Stimulated activated CD4-positive, alpha-beta T cell treated with anti-CD3 and anti-CD28 coated beads, Interleukin-4, amount 100 ng/mL, for 1 hour (primary cell): ENCODE data around the gene RASGRF1.

Experiments used
- DNase-seq: peaks from one replicate; pipeline ENCODE4 v3.0.0-alpha.2; 2020

The RASGRF1 gene

DNA sequence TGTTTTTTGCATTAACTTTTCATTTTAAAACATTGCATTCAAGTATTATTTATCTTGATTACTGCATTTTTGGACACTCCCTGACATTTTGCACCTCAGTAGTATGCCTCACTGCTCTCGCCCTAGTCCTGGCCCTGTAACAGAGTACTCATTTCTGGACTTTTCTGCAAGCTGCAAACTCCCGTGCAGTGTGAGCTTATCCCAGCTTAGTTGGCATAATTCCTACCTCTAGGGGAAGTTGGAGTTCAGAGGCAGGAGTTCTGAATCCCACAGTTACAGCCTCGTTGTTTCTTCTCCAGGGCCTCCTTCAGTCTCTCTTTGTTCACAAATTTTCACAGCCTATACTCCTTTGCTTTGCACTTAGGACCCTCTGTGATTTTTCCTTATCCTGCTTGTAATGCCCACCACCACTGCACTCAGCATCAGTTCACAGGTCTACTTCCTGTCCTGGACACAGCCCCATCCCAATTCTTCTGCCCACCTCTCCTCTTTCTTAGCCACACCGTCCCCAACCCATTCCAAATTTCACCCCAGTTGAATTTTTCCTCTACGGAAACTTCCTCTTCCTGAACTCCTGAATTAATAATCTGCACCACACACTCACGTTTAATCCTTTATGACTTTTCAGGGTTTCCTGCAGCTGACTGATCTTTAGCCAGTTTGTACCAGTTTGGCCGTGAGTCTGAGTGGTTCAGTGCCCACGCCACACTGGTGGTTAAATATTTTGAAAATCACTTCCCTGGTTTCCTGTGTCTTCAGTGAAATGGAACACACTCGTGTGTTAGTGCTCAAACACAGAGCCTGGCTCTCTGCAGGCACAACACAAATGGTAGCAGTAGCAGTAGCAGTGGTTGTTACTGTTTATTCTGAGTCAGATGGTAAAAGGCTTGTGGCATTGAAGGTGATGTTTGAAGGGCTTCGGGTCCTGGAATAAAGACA, 139.4 kb downstream of the RASGRF1 start:
- no peak for DNase-seq

DNA sequence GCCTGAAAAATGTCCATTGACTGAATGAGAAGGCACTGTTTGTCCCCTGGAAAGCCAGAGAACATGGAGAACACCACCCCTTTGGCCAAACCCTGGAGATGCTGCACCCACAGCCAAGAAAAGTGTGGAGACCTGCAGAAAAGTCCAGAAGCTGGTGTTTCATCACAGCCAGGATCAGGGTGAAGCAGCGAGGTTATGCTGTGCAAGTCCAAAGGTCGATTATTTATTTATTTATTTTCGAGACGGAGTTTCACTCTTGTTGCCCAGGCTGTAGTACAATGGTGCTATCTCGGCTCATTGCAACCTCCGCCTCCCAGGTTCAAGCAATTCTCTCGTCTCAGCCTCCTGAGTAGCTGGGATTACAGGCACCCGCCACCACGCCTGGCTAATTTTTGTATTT, 140.2 kb downstream of the RASGRF1 start:
- DNase-seq = no peak

GRCh38 chr15:78949461-78949860, 141.1 kb downstream of the RASGRF1 start:
- no peak for DNase-seq

GRCh38 chr15:78947506-78947905, 143.1 kb downstream of the RASGRF1 start:
- no peak for DNase-seq

GRCh38 chr15:78946493-78946892, 144.1 kb downstream of the RASGRF1 start:
- DNase-seq = no peak

DNA sequence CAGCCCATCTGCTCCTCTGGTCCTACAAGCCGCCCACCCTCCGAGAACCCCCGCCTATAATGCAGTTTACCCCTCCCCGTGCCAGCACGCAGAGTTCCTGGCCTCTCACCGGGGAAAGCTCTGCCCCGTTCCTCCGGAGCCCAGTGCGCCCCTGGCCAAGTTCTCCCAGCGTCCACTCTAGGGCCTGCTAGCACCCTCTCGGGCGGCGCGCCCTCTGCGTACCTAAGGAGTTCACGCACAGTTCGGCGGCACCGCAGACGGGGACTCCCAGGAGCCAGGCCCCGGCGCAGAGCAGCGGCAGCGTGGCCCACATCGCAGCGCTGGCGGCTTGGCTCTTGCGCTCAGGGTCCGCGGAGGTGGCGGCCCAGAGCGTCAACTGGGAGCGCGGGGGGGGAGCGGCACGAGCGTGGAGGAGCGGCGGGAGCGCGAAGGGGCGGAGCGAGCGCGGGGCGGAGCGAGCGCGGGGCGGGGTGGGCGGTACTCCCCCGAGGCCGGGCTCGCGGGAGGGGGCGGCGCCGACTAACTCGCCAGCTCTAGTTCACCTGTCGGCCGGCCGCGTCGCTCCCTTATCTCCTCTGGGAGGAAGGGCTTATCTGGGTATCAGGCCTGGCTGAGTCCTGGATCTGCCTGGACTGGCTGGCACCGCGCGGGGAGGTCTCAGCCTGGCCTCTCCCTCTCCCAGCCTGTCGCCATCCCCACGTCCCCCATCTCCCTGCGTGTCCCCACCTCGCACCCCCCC, 145.7 kb downstream of the RASGRF1 start, which contains the start of gene CTSH:
CTSH (minus strand) TSS at position 378 of the 739 bp plus-strand sequence; CDS start at position 313, 65 bp downstream.
- DNase-seq = peak; percentile 78

- DNase-seq = no peak
Observed at GRCh38 chr15:78944202-78944625, 146.4 kb downstream of the RASGRF1 start.

DNA sequence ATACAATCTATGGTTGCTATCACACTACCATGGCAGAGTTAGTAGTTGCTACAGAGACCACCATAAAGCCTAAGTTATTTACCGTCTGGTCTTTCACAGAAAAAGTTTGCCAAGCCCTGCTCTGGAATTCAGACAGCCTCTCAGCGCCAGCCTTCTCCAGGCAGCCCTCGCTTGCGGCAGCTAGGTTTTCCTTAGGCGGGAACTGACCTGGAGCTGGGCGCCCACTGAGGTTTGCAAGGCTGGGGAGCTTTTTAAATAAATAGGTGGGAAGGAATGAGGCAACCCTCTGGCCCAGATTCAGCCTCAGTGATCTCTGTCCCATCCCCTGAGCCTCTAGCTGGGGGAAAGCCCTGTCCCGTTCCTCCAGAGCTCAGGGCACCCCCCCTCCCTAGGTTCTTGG, 146.9 kb downstream of the RASGRF1 start:
- DNase-seq = no peak

GRCh38 chr15:78942741-78943140, 147.8 kb downstream of the RASGRF1 start:
- DNase-seq = no peak

DNA sequence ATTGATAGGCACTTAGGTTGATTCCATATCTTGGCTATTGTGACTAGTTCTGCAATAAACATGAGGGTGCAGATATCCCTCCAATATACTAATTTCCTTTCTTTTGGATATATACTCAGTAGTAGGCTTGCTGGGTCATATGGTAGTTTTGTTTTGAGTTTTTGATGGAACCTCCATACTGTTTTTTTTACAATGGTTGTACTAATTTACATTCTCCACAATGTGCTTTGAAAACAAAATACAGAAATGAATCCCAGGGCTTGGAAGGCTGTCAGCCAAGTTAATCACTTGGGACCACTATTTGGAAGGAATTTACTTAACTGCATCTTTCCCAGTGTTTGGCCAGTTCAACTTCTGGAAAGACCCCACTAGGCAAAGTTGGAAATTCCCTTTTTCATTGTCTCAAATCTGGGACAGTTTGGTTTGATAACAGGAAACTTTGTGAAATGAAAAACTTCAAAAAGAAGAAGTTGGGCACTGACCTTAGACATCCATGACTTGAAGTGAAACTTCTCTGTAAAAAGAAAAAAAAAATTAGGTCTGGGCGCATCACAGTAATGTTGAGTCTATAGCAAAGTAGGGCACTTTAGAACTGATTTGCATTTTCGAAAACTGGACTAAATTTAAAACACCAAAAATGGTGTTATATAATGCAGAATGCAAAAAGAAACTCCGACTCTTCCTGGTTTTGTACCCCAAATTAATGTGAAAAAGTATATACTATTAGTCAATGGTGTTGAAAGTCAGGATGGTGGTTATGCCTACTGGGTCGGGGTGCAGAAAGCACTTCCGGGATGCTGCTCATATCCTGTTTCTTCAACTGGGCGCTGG, 151.7 kb downstream of the RASGRF1 start:
- no peak for DNase-seq

DNA sequence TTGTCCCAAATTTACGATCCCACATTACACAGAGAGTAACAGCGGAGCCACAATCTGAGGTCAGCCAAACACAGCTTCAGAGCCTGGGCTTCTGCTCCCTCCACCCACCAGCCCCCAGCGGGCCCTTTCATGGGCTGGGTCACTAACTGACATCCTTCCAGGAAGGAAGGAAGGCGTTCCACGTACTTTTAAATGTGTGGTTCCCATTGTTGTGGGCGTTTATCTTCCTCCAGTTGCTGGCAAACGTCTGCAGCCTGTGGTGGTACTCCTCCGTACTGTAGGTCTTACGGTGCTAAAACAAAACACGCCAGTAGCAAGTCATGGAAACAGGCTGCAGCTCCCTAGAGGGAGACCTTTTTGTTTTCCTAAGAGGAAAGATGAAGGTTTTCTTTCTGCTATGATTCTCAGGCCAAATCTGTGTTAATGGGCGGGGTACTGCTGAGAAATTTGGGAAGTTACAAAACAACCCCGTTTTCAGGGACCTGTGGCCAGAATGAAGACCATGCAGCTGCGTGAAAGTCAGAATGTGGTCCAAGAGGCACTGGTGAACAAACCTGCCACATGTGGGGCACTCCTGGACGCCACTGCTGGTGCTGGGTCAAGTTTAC, 153.3 kb downstream of the RASGRF1 start:
- DNase-seq = no peak

DNA sequence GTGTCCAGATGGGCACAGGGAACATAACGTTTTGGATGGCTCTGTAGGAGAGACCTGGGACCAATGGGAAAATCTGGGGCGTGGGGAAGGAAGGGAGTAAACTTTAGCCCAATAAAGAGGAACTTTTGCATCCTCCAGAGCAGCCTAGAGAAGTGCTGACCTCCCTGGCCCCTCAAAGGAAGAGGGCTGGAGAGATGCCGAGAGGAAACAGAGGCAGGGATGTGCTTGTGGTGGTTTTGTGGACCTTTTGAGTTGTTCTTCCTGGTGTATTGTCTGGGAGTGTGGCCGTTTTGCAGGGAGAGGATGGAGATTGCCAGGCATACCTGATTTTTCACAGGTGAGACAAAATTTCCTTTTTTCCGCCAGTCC, 155.9 kb downstream of the RASGRF1 start:
- no peak for DNase-seq

DNA sequence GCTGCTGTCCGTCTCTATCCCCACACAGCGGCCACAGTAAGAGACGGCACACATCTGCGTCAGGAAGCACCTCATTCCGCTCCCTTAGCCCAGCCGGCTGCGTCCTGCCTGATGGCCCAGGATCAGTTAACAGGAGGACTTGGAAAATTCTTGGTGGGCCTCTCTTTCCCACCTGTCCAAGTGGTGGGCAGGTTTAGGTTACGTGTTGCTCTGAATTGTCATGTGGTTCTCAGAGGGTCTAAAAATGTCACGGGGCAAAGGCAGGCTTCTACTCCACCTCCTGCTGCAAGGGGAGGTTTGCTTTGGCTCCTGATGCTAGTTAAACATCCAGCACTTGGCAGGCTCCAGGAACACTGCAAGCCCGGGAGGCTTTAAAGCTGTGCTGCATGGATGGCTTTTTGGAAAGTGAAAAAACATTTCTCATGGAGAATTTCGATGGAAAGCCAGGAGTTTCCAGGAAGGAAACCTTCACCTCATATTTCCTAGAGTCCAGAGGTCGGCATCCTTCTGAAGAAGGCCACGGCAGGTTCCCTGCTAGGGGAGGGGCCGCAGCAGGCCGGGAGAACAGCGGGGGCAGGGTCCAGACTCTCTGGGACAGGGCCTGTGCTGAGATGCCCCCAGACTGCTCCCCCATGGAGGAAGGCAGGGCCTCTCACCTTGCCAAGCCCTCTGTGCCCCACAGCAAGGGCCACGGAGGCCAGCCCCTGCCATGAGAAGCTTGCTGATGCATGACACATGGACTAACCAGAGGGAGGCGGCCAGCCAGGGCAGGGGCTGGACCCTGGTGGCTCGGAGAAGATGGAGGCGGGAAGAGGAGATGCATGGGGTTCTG, 156.5 kb downstream of the RASGRF1 start:
- DNase-seq = no peak

DNA sequence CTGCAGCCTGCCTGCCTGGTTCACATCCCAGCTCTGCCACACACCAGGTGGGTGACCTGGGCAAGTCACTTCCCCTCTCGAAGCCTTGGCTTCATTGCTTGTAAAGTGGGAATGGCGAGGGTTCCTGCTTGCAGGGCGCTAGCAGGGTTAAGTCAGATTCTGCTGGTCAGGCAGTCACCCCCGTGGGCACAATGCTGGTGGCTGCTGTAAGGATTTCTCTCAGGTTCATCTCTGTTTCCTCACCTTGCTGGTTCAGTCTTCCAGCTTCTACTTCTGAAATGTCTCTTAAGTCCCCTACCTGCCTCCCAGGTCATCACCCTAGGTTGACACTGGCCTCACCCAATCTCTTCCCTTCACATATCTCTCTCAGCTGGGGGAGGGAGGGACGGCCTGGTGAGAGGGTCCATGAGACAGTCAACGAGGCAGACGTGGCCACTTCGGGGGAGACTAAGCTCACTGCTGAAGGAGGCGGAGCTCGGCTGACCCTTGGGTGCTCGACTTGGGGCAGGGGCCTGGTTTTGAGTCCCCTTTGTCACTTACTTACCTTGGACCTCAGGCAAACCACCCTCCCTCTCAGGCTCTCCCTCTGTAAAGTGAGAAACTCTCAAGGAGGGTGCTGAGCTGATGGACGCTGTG, 157.3 kb downstream of the RASGRF1 start:
- no peak for DNase-seq

DNA sequence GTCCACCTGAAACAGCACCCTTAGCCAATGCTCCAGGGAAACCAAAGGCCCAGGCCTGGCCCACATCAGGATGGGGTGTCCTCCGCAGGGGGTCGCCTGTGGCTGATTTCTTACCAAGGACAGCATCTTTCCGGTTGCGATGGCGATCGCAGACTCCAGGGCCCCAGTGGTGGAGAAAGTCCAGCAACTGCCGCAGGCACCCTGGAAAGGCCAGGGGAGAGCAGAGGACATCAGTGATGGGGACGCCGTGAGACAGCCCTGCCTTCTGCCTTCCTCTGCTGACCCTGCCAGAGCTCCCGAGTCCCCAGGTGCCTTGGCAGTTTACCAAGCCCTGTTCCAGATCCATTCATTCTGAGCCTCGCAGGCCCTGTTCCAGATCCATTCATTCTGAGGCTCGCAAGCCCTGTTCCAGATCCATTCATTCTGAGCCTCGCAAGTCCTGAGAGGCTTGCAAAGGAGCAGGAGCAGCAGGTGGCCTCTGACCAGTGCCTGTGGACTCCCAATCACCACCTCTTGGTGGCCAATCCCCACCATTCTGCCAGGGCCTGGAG, 158.2 kb downstream of the RASGRF1 start:
- no peak for DNase-seq

DNA sequence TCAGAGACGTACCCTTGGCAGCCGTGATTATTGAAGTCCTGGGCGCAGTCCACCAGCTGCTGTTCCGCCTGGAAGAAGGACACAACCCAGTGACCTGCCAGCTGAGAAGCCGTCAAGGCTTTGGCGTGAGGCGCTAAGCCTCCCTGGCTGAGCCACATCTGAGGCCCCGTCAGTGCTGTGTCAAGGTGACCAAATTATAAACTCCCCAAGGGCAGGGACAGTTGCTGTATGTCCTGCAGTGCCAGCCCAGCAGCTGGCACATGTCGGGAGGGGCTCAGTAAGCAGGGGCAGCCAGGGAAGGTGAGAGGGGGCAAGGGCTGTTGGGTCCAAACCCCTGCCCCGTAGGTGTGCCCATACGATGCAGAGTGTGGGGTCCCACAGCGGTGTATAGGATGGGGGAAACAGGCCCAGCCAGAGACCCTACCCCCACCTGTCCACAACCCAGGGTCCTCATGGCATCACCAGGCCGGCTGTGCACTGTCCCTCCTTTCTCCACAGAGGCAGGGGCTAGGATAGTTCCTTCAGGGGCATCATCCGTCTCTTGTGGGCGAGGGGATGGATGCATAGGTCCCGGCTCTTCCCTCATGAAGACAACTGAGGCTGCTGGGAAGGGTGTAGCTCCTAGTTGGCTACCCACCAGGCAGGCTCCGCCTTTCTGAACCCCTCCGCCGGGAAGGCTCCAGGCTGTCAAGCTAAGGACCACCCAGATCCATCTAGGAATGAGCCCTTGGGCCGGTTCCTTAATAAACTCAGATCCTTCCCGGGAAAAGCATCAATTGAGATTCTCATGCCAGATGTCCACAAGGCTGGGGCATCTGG, 158.9 kb downstream of the RASGRF1 start:
- no peak for DNase-seq

DNA sequence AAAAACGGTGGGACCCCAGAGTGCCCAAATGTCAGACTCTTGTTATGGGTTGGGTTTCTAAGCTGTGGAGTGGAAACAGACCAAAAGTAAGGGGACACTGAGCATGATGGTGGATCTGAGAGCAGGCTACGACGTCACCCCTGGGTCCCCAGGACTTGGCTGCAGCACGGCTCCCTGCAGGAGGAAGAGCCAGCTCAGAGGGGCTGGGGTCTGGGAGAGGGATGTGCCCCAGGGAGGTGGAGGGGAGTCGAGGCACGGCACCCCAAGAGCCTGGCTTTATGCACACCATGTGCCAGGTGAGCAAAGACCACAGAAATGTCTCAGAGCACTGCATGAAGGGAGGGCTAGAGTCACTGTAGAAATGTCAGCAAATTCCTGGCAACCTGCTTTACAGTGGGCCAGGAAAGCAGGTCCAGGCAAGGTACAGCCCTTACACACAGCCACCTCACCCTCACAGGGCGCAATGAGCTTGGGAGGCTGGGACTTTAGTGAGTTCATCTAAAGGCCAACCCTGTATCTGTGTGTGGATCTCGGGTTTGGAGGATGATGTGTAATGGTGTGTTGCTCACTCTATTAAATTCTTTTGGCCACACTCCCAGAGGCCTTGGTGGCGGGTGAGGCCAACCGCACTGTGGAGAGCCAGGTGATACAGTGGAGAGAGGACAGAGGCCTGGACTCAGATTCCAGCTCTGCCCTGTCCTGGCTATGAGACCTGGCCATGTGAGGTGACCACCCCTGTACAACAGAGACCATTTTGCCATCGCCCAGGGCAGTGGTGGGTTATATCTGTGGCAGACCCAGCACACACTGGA, 159.8 kb downstream of the RASGRF1 start:
- no peak for DNase-seq

- no peak for DNase-seq
Observed at GRCh38 chr15:78929536-78930264, 160.9 kb downstream of the RASGRF1 start.
